ENCODE data around the gene CHTOP. TPM values are rescaled to one million over a fixed set of nuclear protein-coding genes. Genes with fewer than 3 reads are reported as not detected.

Gene CHTOP
- total and polyA plus RNA-seq, 2 of the 8 experiments (the other 6 are each of a cell fraction or from before 2014, with no cell fraction given) = 84.6 to 104 TPM

GRCh38 chr1:153608742-153609584 lies 24.9 kb upstream of the CHTOP start (continued):
- TF ChIP-seq CHD7 (IDR thresholded peaks at IDR 0.05; ENCODE audit: insufficient replicate concordance, low read length) = no peak
- TF ChIP-seq CHD1 (IDR thresholded peaks at IDR 0.05; ENCODE audit: low read depth, low read length) = no peak
- TF ChIP-seq RFX5 (IDR thresholded peaks at IDR 0.05; ENCODE audit: borderline replicate concordance, low read depth, low read length) = no peak
- no peak for TF ChIP-seq FOSL1 (IDR thresholded peaks at IDR 0.05; ENCODE audit: insufficient read depth, low read depth, low read length)
- no peak for TF ChIP-seq ZNF274 (IDR thresholded peaks at IDR 0.05; ENCODE audit: borderline replicate concordance, extremely low read depth, low read length)
- no peak for TF ChIP-seq POU5F1 (IDR thresholded peaks at IDR 0.05; ENCODE audit: low read depth, low read length)
- TF ChIP-seq POLR2A (IDR thresholded peaks at IDR 0.05; ENCODE audit: control extremely low read depth in 1 of 2, low read depth in 2 of 2, low read length in 2 of 2) = no peak
- no peak for TF ChIP-seq RNF2 (IDR thresholded peaks at IDR 0.05; ENCODE audit: borderline replicate concordance, low read depth, low read length, missing control alignments, poor library complexity, severe bottlenecking)
- TF ChIP-seq CEBPB (IDR thresholded peaks at IDR 0.05; ENCODE audit: low read depth, low read length) = no peak
- no peak for TF ChIP-seq CBX8 (IDR thresholded peaks at IDR 0.05; ENCODE audit: borderline replicate concordance, low read depth, low read length)
